Testis (tissue), 3 donors: Measurements from ENCODE around the gene ARHGAP20. TPM values are rescaled to one million over a fixed set of nuclear protein-coding genes. Genes with fewer than 3 reads are reported as not detected.

Experiments used
- DNase-seq: peaks from one replicate; pipeline ENCODE4 v3.0.0-alpha.2; 2019
- H3K27ac ChIP-seq, 2 donors: fragments of 200-600 bp; sonication (generic); one replicate each; pipeline ENCODE4 v1.5.1; 2019
- H3K27me3 ChIP-seq: fragments of 200-600 bp; sonication (generic); one replicate; pipeline ENCODE4 v1.5.1; 2019
- H3K36me3 ChIP-seq: fragments of 200-600 bp; sonication (generic); one replicate; pipeline ENCODE4 v1.5.1; 2017; ENCODE audit warnings: low read depth; ENCODE audit errors: missing control alignments
- H3K4me1 ChIP-seq: fragments of 200-600 bp; sonication (generic); one replicate; pipeline ENCODE4 v1.5.1; 2019
- H3K4me3 ChIP-seq, 2 donors: fragments of 200-600 bp; sonication (generic); one replicate each; pipeline ENCODE4 v1.5.1; 2017 to 2019
- H3K9me3 ChIP-seq: fragments of 200-600 bp; sonication (generic); one replicate; pipeline ENCODE4 v1.5.1; 2017
- CTCF ChIP-seq, 3 experiments: fragments of 450-650 bp in 2 of 3; fragments of 200-600 bp in 1 of 3; sonication (generic) in 1 of 3; IDR thresholded peaks; one replicate each; pipeline ENCODE4 v1.5.1; 2016 to 2019; ENCODE audit warnings: antibody characterized with exemption in 3 of 3, mild to moderate bottlenecking in 2 of 3, moderate library complexity in 1 of 3
- POLR2A ChIP-seq: fragments of 450-650 bp; IDR thresholded peaks from one replicate; pipeline ENCODE4 v1.6.1; 2017; ENCODE audit warnings: antibody characterized with exemption, mild to moderate bottlenecking, moderate library complexity
- WGBS, 2 donors: methylation state at CpG; one replicate each; pipeline ENCODE4 v1.1.5; 2018; 5-methylcytosine and 5-hydroxymethylcytosine counted together
- intact Hi-C: fragments of 100-400 bp; cut with DNase I; formaldehyde crosslinking; loops from one replicate; pipeline ENCODE4 v1.15.1; 2023; ENCODE audit warnings: low total_unique reads
- polyA plus RNA-seq: library from polyadenylated mRNA; stranded (reverse); fragments of 350-450 nt; fragmentation: Illumina TruSeq; extraction: RNeasy Lipid Tissue Mini Kit (QIAGEN cat#74804); gene quantifications from one replicate; pipeline ENCODE4 v1.2.3, GENCODE V29; 2014; ENCODE audit warnings: low read depth, low replicate concordance; ENCODE audit not compliant: insufficient read depth
- total RNA-seq, 2 donors: library from RNA; depleted of rRNA; stranded (reverse); fragments of >200 nt; gene quantifications; one replicate each; pipeline ENCODE4 v1.2.3, GENCODE V29; 2016

ARHGAP20 gene
- total and polyA plus RNA-seq, 3 donors from 2014 or later: 18.6 to 40.1 (median 37.2) TPM

GRCh38 chr11:110655967-110656366, 56.3 kb downstream of the ARHGAP20 start:
- H3K27ac ChIP-seq: no peak overlapping the region
- peak; percentile 14 for DNase-seq
- no peaks in the 10 kb centered on the region for H3K4me1 ChIP-seq
- WGBS, 2 donors: 80 to 83% methylated on average over 3 of the region's 3 CpGs
- H3K9me3 ChIP-seq: no peaks in the 10 kb centered on the region
- no peaks in the 10 kb centered on the region for H3K36me3 ChIP-seq
- no peak overlapping the region for H3K4me3 ChIP-seq
- intact Hi-C loops: no loop called here
- TF ChIP-seq POLR2A (no peak), CTCF (IDR thresholded peaks at IDR 0.05) (no peak)
- no peaks in the 10 kb centered on the region for H3K27me3 ChIP-seq

- TF ChIP-seq POLR2A (no peak), CTCF (IDR thresholded peaks at IDR 0.05) (no peak)
- WGBS, 2 donors: 87 to 88% methylated on average over 3 of the region's 3 CpGs
- peaks cover 2% of the 10 kb centered on the region for H3K4me1 ChIP-seq
- no peak overlapping the region for H3K27ac ChIP-seq
- no peak for DNase-seq
- H3K4me3 ChIP-seq: no peak overlapping the region
- no peaks in the 10 kb centered on the region for H3K27me3 ChIP-seq
- no peaks in the 10 kb centered on the region for H3K36me3 ChIP-seq
- intact Hi-C loops: no loop called here
- no peaks in the 10 kb centered on the region for H3K9me3 ChIP-seq
These were observed 57.8 kb downstream of the ARHGAP20 start for GRCh38 chr11:110654456-110654855.

- H3K27ac ChIP-seq: no peak overlapping the region
- H3K36me3 ChIP-seq: no peaks in the 10 kb centered on the region
- 87 to 100% methylated on average over 2 of the region's 2 CpGs for WGBS, 2 donors
- TF ChIP-seq CTCF (IDR thresholded peaks at IDR 0.05) (no peak), POLR2A (no peak)
- H3K4me3 ChIP-seq: no peak overlapping the region
- peaks cover 8% of the 10 kb centered on the region for H3K4me1 ChIP-seq
- intact Hi-C loops: no loop called here
- H3K9me3 ChIP-seq: no peaks in the 10 kb centered on the region
- H3K27me3 ChIP-seq: no peaks in the 10 kb centered on the region
- DNase-seq: no peak
These were observed 67.0 kb downstream of the ARHGAP20 start for GRCh38 chr11:110645253-110645652.

GRCh38 chr11:110634370-110634769, 77.9 kb downstream of the ARHGAP20 start:
- Histone ChIP-seq H3K9me3 (no peaks in the 10 kb centered on the region), H3K4me3 (no peak overlapping the region), H3K27ac (no peak overlapping the region), H3K36me3 (no peaks in the 10 kb centered on the region), H3K4me1 (no peaks in the 10 kb centered on the region), H3K27me3 (no peaks in the 10 kb centered on the region)
- no peak for DNase-seq
- intact Hi-C loops: no loop called here
- no peak for TF ChIP-seq CTCF (IDR thresholded peaks at IDR 0.05)
- no peak for TF ChIP-seq POLR2A

GRCh38 chr11:110631551-110631950, 80.7 kb downstream of the ARHGAP20 start:
- Histone ChIP-seq H3K27ac (no peak overlapping the region), H3K9me3 (no peaks in the 10 kb centered on the region), H3K27me3 (no peaks in the 10 kb centered on the region), H3K36me3 (no peaks in the 10 kb centered on the region), H3K4me1 (no peaks in the 10 kb centered on the region), H3K4me3 (no peak overlapping the region)
- TF ChIP-seq CTCF (IDR thresholded peaks at IDR 0.05): no peak
- no peak for TF ChIP-seq POLR2A
- no peak for DNase-seq
- intact Hi-C loops: no loop called here
